ENCODE measurements around the gene CNTN4. TPM values are rescaled to one million over a fixed set of nuclear protein-coding genes. Genes with fewer than 3 reads are reported as not detected.
A peak's percentile ranks its signal among the peaks of the same experiment; 100 is the strongest.

The CNTN4 gene
- total RNA-seq, 1 donor from 2014 or later: 3.2 TPM

DNA sequence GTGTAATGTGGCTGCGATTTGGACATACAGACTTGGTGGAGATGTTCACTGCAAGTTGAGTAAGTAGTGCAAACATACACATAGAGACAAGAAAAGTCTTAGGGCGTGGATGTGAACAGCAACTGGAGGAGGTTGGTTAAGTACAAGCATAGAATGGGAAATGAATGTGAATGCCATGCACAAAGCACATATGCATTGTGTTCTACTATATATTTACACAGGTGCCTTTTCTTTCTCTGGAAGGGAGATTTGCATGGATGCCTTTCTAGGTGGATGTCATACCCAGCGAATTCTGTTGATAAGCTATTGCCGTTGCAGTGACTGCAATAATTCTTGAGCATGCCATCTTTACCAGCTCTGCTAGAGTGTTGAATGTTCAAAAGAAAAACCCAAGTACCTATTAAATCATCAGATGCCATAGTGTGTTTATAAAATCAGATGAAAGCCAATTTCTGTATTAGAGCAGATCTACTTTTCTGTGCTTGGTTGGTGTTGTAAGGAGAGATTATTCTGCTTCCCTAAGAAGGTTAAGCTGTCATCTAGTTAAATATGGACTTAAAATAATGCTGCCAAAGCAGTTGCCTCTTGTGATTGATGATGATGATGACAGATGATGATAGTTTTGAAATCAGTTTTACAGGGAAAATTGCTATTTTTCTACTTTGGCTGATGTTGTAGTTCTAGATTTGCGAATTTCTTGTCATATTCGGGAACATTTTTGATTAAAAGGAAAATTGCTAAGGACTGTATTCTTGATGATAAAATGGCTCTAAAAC, 148.4 kb downstream of the CNTN4 start:
- ATAC-seq: no peak
- no peak for DNase-seq
- intact Hi-C loops (cut with micrococcal nuclease): no loop called here

DNA sequence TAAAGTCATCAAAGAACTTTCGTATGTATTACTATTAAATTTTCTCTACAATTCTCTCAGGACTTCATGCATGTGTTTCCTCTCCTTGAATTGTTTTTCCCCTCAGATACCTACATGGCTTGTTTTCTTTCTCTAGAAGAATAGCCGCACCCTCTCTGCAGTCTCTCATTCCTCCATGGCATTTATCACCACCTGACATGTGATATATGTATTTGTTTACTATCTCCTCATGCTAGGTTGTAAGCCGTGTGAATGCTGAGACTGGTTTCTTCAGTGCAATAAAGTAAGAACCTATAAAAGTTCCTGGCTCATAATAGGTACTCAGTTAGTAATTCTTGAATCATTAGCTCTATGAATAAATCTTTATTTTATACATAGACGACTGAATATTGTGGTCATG, 149.2 kb downstream of the CNTN4 start:
- DNase-seq (no peak), ATAC-seq (no peak)
- intact Hi-C loops (cut with micrococcal nuclease): no loop called here

DNA sequence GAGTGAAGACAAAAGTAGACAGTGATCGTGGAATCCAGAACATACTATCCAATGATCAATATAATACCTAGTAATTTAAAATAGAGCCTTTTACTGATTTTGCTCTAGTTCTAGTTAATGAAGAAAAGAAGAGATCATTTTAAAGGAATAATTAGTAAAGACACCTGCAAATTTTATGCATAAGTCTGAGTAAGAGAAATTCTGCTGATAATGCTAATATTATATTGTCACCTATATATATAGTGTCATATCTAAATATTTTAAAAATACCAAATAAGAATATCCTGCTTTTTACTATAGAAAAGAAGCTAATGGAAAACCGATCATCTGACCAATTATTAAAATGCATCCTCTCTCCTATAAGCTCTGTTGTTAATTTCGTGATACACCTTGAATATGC, 152.1 kb downstream of the CNTN4 start:
- DNase-seq: no peak
- intact Hi-C loops (cut with micrococcal nuclease): no loop called here
- no peak for ATAC-seq

DNA sequence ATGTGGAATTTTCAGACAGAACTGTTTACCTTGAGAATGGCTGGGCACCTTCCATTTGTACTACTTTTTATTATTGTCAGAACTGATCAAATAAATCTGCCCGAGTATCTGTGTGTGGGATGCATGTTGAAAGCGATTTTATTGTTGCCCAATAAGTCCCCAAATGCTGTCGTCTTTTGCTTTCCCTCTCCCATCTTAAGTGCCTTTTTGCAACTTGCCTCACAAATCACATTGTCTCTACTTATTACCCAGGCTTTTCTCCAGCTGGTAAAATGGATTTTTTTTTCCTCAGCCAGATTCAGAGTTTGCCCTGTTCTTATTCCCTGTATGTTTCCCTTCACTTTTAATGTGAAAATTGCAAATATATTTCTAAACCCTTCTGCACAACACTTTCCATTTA, 163.1 kb downstream of the CNTN4 start:
- no peak for ATAC-seq
- no peak for DNase-seq
- intact Hi-C loops (cut with micrococcal nuclease): no loop called here

DNA sequence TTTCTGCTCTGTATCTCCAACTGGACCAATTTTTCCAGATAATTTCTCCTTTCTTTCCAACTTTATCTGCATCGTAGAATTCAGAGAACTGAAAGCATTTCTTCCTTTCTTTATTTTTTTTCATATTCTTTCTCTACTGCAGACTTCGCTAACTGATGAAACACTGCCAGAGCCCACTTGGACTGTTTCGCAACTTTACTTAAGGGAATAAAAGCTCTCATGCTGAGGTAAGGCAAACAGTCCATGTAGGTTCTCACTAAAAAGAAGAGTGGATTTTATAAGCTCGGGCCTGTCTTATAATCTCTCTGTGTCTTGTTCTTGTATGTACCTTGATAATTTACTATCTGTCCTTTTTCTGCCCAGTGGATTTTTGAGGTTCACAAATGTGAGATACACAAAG, 163.5 kb downstream of the CNTN4 start:
- ATAC-seq (no peak), DNase-seq (no peak)
- intact Hi-C loops (cut with micrococcal nuclease): no loop called here

DNA sequence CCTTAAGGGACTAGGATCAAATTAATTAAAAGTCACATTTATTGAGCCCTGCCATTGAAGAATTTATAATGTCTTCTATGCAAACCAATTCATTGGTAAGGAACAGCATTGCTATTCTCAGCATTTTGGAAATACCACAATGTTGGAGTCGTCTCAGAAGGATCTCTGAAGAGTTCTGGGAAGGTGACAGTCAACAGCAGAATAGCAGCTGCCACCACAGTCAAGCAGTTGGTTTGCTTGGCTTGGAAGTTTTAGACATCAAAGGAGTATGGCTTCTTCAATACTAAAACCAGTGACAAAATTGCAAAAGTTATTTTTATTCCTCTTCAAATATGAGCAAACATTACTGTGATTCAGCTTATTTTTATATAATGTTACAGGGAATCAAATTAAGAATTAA, 167.9 kb downstream of the CNTN4 start:
- no peak for ATAC-seq
- intact Hi-C loops (cut with micrococcal nuclease): no loop called here
- no peak for DNase-seq

DNA sequence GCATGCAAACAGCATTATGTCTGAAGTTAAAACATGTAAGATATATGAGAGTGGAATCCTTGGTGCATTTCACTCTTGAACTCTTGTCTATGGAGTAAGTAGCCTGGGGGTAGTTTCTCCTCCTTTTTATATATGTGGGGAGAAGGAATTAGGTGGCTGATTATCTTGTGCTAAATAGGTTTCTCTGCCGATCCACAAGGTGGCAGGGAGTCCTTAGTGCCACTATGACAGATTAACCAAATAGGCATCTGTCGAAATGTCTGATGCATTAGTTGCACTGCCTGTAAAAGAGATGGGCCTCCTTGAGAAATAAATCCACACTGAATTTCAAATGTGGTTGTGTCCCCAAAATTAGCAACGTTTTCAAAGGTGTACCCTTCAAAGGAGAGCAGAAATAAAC, 170.1 kb downstream of the CNTN4 start:
- DNase-seq (no peak), ATAC-seq (no peak)
- intact Hi-C loops (cut with micrococcal nuclease): no loop called here

DNA sequence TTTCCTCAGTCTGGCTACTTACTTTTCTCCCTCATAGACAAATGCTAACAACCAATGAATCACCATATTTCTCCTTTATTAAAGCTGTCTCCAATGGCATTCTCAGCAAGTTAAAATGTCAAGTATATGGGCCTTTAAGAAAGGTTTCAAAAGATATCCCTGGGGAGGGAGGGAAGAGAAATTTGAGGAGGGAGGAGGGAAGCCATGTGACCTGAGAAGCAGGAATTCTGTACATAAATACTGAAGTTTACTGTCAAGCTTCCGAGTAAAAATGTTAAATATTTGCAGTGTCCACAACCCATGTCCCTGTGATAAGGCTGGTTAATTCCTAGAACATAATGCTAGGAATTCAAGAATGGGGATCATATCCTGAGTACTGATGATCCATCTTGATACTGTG, 175.9 kb downstream of the CNTN4 start:
- intact Hi-C loops (cut with micrococcal nuclease): no loop called here
- ATAC-seq (no peak), DNase-seq (no peak)

DNA sequence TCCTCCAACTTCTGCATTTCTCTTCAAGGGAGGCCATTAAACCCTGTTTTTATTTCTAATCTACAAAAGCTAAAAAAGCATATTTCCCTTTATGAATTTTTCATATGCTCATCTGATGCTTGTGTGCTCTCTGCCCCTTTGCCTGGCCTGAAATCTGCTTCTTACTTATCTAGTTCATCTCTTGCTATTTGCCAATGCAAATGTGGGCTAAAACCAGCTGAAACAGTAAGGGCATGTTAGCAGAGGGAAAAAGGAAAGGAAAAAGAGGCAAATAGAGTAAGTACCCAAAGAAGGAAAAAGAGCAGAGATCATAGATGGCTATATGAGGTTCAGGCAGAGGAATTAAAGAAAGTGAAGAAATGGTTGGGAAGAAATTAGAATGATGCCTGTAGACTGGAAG, 185.2 kb downstream of the CNTN4 start:
- no peak for DNase-seq
- ATAC-seq: no peak
- intact Hi-C loops (cut with micrococcal nuclease): no loop called here

DNA sequence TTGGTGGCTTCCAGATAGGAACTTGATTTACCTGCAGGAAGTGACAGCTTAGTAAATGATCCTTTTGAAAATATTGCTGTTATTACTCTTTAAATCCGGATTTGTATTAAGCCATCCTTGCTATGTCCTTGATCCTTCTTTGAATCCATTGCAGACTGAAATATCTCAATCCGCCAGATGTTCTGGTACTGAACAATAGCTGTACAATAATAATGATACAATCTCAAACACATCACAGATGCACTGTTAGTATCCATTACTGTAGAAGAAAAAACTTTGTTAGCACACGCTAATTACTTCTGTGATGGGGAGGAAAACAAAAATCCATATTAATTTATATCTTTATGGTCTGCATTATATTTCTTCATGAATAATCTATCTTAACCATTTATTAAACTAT, 202.3 kb downstream of the CNTN4 start:
- no peak for ATAC-seq
- intact Hi-C loops (cut with micrococcal nuclease): no loop called here

DNA sequence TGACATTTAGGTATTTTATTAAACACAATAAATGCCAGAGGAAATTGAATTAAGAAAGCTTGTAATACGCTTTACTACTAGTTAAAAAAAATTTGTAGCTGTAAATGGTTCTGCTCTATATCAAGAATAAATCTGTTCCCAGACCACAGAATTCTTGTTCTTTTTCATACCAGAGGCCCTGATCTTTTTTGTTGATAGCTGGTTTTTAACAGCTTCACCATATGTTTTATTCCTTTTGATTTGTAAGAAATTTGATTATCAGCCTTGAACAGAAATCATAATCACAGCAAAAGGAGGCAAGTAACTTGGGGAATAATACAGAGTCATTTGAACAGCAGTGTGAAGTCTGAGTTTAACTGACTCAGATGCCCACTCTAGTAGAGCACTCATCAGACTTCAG, 202.7 kb downstream of the CNTN4 start:
- no peak for DNase-seq
- intact Hi-C loops (cut with micrococcal nuclease): no loop called here
- ATAC-seq: no peak

More for the DNA sequence above, 202.3 kb downstream of the CNTN4 start:
- no peak for DNase-seq

DNA sequence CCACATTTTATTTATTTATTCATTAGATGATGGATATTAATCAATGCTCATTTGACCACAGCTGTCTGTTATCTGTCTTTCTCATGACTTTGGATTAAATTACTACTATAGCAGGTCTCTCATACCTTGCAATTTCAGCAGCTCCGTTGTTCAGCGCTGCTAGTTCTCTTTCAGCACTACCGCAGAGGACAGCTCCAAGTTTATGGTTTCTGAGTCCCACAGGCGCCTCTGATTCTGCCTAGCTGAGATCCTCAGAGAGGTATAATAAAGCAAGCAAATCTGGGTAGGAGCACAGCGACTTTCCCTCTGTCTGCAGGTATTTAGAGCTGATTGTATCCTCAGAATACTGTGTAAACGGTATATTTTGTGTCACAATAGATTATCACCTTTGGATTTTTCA, 204.9 kb downstream of the CNTN4 start:
- intact Hi-C loops (cut with micrococcal nuclease): no loop called here
- ATAC-seq (no peak), DNase-seq (no peak)

DNA sequence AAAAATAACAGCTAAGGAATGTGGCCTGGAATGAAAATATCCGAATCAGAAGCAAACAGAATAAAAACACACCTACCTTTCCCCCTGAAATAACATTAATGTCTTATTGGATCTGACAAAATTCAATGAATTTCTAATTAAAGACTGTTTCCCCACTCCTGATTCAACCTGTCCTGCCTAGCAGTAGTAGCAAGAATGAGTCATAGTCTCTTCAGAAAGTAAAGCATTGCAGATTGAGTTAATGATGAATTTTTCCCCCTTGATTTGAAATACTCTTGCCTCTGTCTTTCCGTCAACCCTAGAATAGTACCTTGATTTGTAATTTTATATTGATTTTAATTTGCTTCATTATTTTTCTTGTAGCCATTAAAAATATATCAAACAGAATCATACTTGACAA, 212.4 kb downstream of the CNTN4 start:
- intact Hi-C loops (cut with micrococcal nuclease): no loop called here
- ATAC-seq: no peak
- DNase-seq: no peak

DNA sequence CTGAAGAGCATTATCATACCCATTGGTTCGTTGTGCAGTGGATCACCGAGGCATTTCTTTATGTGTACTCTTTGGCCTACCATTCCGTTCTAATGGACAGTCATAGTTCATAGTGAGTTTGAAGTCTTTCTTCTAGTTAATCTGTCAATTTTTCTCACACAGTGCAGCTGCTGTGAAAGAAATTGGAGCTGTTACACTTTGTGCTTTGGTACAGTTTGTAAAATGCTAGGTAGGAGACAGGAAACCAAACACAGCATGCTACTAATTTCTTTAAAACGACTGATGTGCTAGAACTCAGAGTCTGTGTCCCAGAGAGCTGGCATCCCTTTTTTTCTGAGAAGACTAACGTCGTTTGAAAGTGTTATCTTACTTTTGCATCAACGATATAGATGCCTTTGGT, 218.9 kb downstream of the CNTN4 start:
- ATAC-seq (no peak), DNase-seq (no peak)
- intact Hi-C loops (cut with micrococcal nuclease): no loop called here

DNA sequence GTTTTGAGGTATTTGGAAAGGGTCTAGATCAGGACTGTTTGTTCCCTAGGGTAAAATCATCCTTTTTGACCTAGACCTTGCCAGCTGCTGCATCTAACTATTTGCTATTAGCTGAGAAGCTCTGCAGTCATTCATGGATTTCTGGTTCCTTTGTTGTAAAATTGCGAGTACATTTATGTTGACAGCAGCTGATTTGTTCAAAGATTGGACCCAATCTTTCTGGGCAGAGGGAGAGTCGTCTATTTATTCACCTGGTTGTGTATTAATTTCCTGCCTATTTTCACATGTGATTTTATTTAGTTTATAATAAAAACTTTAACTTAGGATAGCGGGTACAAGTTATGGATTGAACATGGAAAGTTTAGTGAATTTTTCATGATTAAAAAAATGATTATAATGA, 236.3 kb downstream of the CNTN4 start:
- ATAC-seq (no peak), DNase-seq (no peak)
- intact Hi-C loops (cut with micrococcal nuclease): no loop called here

DNA sequence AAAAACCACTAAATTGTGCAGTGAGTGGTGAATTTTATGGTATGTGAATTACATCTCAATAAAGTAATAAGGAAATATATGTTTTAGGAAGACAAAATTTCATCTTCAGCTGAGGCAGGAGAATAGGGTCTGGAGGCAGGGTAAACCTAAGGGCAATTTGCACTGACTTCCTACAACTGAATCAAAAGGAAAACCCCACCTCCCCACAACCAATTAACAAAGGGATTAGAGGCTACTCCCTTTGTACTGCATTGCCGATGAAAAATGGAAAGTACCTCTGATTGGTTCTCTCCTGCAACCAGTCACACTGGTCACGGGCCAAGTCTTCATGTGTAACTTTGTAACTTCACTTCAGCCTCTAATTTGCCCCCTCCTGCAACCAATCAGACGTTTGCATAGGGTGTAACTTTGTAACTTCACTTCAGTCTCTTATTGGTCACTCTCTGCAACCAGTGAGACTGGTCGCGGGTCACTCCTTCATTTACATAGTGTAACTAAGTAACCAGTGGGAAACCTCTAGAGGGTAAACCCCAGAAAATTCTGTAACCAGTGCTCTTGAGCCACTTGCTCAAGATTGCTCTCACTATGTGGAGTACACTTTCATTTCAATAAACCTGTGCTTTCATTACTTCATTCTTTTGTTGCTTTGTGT, 244.5 kb downstream of the CNTN4 start:
- ATAC-seq (no peak), DNase-seq (no peak)
- intact Hi-C loops (cut with micrococcal nuclease): no loop called here

DNA sequence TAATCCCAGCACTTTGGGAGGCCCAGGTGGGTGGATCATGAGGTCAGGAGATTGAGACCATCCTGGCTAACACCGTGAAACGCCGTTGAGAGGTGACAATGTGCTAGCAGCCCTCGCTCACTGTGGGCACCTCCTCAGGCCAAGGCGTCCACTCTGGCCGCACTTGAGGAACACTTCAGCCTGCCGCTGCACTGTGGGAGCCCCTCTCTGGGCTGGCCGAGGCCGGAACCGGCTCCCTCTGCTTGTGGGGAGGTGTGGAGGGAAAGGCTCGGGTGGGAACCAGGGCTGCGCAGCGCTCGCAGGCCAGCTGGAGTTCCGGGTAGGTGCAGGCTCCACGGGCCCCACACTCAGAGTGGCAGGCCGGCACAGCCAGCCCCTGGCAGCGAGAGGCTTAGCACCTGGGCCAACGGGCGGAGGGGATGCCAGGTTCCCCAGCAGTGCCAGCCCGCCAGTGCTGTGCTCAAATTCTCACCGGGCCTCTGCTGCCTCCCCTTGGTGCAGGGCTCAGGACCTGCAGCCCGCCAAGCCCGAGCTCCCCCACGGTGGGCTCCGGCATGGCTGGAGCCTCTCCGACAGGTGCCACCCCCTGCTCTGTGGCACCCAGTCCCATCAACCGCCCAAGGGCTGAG, 253.6 kb downstream of the CNTN4 start:
- no peak for ATAC-seq
- intact Hi-C loops (cut with micrococcal nuclease): no loop called here
- peak; percentile 17 for DNase-seq

DNA sequence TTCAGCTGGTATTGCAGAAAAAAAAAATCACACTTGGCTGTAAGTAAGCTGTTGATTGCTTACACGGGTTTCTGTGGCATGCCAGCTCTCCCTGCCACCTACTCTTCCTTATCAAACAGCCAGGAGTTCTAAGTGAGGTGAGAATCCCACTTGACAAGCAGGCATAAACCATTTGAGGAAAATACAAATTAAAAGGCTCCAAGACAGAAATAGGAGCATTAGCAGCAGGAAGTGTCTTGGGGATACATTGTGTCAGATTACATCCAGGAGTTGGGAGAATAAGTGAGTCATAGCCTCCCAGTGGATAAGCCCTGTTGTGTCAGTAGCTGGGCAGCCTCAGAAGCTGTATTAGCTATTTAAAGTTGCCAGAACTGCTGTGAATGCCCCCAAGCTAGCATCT, 256.0 kb downstream of the CNTN4 start:
- ATAC-seq (peak; percentile 93), DNase-seq (no peak)
- intact Hi-C loops (cut with micrococcal nuclease): no loop called here

DNA sequence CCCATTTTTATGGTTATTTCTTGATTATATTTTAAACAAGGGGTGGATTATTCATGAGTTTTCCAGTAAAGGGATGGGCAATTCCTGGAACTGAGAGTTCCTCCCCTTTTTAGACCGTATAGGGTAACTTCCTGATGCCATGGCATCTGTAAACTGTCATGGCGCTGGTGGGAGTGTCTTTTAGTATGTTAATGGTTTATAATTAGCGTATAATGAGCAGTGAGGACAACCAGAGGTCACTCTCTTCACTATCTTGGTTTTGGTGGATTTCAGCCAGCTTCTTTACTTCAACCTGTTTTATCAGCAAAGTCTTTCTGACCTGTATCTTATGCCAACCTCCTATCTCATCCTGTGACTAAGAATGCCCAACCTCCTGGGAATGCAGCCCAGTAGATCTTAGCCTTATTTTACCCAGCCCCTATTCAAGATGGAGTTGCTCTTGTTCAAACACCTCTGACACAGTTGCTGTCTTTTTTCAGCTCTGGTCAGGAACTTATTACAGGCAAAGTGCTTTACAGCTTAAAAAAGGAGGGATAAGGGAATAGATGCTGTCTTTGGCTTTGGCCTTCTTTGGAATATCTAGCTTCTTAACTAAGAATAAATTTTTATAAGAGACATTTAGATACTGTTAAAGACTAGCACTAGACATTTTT, 257.8 kb downstream of the CNTN4 start:
- DNase-seq (no peak), ATAC-seq (peak; percentile 19)
- intact Hi-C loops (cut with micrococcal nuclease): no loop called here

DNA sequence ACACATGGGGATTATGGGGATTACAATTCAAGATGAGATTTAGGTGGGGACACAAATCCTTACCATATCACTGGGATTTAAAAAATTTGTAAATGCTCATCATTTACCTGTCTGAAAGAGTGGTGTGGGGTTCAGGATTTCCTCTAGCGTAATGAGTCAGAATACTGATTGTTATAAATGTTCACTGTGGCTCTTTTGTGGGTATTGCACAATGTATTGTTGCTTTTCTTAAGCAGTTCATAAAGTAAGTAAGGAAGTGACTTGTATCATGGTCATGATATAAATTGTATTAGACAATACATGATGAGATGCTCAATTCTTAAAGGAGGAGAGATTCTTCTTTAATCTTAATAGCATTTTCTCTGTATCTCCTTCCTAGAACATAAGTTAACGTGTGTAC, 262.1 kb downstream of the CNTN4 start:
- intact Hi-C loops (cut with micrococcal nuclease): no loop called here
- DNase-seq: no peak
- ATAC-seq: no peak
